Jurkat, Clone E6-1 (cell line): ENCODE data around the gene ATXN1.
"Not testable (repeated sequence)": the region's sequence is repeated elsewhere in the genome, so short reads cannot be mapped to it uniquely, and the experiment has no call there.

ENCODE experiments used
- DNase-seq: peaks from one replicate; pipeline ENCODE4 v3.0.0-alpha.2; 2011; ENCODE audit warnings: low read depth, low spot score
- H3K4me3 ChIP-seq: 2 replicates; pipeline ENCODE4 v1.5.1; 2011; ENCODE audit warnings: mild to moderate bottlenecking, low read length, control low read depth, moderate library complexity

The ATXN1 gene

DNA sequence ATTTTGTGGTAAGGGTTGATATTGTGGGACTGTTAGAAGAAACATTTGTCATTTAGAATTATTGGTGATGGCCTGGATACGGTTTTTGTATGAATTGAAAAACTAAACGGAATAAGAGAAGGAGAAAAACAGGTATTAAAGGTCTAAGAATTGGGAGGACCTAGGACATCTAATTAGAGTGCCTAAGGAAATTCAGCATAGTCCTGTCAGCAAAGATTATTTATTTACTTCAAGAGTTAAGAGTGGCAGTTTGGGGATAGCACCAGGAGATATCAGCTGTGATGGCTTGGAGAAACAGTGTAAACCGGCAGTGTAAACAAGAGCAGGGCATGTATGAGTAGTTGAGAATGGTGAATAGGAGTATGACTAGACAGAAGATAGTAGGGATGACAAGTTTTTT is 501.7 kb downstream of the ATXN1 start:
- not testable (repeated sequence) for H3K4me3 ChIP-seq, DNase-seq

DNA sequence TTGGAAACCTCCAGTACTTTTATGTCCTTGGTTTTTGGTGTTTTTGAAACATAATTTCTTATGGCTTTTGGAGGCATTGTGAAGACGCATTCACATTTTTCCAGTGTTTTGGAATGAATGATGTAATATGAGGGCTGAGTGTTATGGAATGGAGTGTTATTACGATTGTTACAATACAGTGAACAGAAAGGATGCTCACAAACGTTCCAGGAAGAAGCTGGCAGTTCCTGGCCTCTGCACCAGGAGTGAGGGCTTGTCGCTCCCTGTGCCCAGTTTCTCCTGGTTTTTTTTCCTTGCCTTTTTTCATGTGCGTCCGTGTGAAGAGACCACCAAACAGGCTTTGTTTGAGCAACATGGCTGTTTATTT is 502.6 kb downstream of the ATXN1 start:
- H3K4me3 ChIP-seq = no peak overlapping the region
- no peak for DNase-seq

DNA sequence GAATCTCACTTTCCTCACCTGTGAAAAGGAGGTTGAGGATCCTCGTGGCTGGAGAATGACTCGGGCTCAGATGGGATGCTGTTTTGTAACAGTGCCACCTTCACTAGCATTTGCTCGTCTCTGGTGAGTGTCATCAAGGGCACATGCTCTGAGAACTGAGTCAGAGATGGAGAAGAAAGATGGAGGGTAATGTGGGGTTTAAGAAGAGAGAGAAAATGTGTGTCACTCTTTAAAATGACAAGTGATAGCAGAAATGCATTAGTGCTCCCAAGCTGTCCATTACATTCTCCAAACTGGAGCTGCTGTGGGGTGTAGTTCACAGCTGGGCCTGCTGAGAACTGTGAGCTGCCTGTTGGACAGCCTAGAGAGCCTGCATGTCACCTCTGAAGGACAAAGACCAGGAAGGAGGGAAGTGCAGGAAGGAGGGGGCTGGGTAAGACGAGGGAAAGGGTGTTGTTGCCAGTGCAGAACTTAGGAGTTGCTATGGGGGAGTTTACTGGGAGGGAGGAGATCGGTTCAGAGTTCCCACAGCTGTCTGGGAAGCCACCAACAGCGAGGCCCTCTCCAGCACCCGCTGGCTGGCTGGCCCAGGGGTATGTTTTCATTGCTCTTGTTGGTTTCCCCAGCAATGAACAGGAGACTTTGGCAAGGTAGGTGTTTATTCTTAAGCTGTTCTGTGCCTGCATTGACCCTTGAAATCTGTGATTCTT is 503.1 kb downstream of the ATXN1 start:
- DNase-seq = no peak
- no peak overlapping the region for H3K4me3 ChIP-seq

DNA sequence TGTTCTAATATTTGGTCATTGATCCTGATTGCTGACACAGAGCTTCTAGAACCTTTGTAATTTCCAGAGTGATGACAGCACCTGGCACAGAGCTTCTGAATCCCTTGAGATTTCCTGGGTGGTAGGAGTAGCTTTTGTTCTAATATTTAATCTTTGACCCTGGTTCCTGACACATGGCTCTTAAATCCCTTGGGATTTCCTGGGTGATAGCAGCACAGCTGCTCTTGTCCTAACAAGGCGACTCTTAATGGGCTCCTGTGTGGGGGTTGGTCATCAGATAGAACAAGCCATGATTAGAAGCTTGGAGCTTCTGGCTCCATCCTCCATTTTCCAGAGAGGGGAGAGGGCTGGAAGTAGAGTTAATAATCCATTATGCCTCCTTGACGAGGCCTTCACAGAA is 504.5 kb downstream of the ATXN1 start:
- H3K4me3 ChIP-seq = no peak overlapping the region
- DNase-seq = no peak

DNA sequence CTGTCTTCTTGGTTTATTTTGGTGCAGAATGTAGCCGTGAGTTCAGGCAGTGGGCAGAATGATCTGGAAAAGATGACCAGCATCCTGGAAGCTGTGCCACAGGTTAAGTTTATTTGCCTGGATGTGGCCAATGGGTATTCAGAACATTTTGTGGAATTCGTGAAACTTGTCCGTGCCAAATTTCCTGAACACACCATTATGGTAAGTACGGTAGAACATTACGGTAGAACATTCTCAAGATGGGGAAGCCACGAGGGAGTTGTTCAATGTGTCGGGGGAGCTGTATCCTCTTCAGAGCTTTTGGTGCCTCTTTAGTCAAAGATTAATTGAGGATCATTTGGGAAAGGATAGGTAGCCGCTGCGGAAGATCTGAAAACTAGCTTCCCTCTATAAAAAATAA is 506.7 kb downstream of the ATXN1 start:
- no peak for DNase-seq

DNA sequence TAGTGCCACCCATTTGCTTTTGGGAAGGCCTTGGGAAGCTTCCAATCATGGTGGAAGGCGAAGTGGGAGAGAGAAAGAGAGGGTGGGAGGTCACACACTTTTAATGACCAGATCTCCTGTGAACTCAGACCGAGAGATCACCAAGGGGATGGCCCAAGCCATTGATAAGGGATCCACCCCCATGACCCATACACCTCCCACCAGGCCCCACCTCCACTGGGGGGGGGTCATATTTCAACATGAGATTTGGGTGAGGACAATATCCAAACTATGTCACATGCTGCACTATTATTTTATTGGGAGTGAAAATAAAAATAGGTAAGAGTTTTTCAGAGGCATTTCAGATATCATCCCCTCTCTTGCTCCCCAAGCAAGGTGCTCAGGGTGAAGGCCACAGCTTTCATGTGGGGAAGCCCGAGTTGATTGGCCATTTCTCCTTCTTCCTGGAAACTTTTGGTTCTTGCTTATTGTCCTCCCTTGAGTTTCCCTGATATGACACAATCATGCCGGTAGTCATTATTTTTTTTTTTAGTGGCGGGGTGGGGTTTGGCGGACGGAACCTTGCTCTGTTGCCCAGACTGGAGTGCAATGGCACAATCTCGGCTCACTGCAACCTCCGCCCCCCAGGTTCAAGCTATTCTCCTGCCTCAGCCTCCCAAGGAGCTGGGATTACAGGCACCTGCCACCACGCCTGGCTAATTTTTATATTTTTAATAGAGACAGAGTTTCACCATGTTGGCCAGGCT is 507.7 kb downstream of the ATXN1 start:
- H3K4me3 ChIP-seq = no peak overlapping the region
- DNase-seq = no peak

More for the DNA sequence above, 506.7 kb downstream of the ATXN1 start:
- H3K4me3 ChIP-seq = no peak overlapping the region

DNA sequence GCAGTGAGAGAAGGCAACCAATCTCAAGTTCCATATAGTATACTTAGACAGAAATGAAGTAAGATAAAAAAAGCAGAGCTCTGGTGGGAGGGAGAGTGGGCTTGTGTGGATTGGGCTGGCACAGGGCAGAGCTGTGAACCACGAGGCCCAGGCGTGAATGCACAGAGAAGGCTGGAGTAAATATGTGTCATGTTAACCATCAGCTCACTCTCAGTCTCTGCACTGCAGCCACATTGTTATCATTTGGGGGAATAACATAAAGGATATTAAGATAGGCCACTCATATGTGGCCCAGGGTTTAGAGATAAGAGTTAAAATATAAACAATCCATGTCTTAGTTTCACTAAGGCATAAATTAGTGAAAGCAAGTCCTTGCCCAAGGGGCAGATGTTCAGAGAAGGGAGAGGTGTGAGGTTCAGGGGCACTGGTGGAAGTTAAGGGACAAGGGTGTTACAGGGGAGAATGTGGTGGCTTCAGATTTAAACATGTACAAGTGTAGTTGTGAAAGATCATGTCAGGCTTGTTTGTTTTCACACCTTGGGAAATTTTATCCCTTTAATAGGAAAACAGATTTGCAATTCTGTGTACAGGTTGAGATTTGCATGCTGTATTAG is 508.5 kb downstream of the ATXN1 start:
- no peak overlapping the region for H3K4me3 ChIP-seq

DNA sequence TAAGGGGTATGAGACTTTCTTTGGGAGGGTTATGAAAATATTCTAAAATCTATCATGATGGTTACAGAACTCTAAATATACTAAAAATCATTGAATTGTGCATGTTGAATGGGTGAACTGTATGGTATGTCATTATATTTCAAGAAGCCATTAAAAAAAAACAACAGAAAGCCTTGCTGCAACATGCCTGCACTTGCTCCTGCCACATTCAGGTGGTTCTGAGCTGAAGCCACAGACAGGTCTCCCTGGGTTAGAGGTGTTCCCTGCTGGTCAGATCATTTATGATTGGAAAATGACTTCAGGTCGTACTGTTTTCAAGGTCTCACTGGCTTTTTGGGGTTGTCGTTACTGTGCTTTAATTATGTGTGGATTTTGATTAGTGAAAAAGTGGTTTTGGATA is 509.6 kb downstream of the ATXN1 start:
- DNase-seq = no peak
- H3K4me3 ChIP-seq = no peak overlapping the region

More for the DNA sequence above, 508.5 kb downstream of the ATXN1 start:
- DNase-seq = no peak

DNA sequence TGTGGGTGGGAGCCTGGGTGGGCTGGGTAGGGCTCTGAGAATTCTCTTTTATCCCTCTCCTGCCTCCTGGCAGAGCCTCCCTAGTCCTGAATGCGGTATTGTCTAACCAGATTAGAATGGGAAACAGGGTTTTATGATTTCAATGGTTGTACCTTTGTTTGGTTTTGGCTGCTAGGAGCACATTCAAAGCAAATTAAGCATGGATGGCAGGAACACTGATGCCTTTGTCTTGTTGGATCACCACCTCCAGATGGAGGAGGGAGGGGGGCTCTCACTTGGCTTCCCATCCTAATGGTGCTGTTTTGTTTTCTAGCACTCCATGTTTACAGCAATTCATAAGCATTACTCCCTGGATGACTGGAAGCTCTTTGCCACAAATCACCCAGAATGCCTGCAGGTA is 511.3 kb downstream of the ATXN1 start:
- DNase-seq = no peak
- no peak overlapping the region for H3K4me3 ChIP-seq
